HepG2 (cell line): ENCODE data around the gene PTPRF. TPM values are rescaled to one million over a fixed set of nuclear protein-coding genes. Genes with fewer than 3 reads are reported as not detected.

Experiments used
- DR1 ChIP-seq: sonication (generic); formaldehyde crosslinking; IDR thresholded peaks from 2 replicates; pipeline ENCODE4 v1.8.0; 2021; ENCODE audit warnings: mild to moderate bottlenecking, missing genetic modification reagents, inconsistent platforms
- GABPA ChIP-seq, 2 experiments: IDR thresholded peaks; 2 replicates each; pipeline ENCODE4 v1.6.1; 2011 to 2016; ENCODE audit warnings: low read depth in 2 of 2, low read length in 1 of 2, missing biosample characterization in 1 of 2, missing genetic modification characterization in 1 of 2
- HCFC1 ChIP-seq: fragments of 150-350 bp; IDR thresholded peaks from 2 replicates; pipeline ENCODE4 v1.6.1; 2014; ENCODE audit warnings: low read depth, low read length
- HDAC1 ChIP-seq: sonication (generic); formaldehyde crosslinking; IDR thresholded peaks from 2 replicates; pipeline ENCODE4 v1.5.1; 2020; ENCODE audit warnings: mild to moderate bottlenecking, missing genetic modification reagents
- HNF4G ChIP-seq, 2 experiments: sonication (generic) in 1 of 2; formaldehyde crosslinking in 1 of 2; IDR thresholded peaks; 2 replicates each; pipeline versions ENCODE4 v1.4.0 to v1.6.1; 2011 to 2020; ENCODE audit warnings: borderline replicate concordance in 2 of 2, low read depth in 2 of 2, mild to moderate bottlenecking in 2 of 2, low read length in 1 of 2, missing genetic modification reagents in 1 of 2, moderate library complexity in 1 of 2
- JUN ChIP-seq: sonication (generic); formaldehyde crosslinking; IDR thresholded peaks from 2 replicates; pipeline ENCODE4 v1.4.0; 2020; ENCODE audit warnings: mild to moderate bottlenecking, missing genetic modification reagents
- RFXAP ChIP-seq: sonication (generic); formaldehyde crosslinking; IDR thresholded peaks from 2 replicates; pipeline ENCODE4 v1.4.0; 2020; ENCODE audit warnings: missing genetic modification reagents, borderline replicate concordance
- TEAD3 ChIP-seq: optimal IDR thresholded peaks from 2 replicates; pipeline ENCODE3; 2016; ENCODE audit warnings: borderline replicate concordance
- THYN1 ChIP-seq: sonication (generic); formaldehyde crosslinking; IDR thresholded peaks from 2 replicates; pipeline ENCODE4 v1.8.1; 2023; ENCODE audit warnings: low read depth, mild to moderate bottlenecking, moderate library complexity, missing genetic modification reagents, borderline replicate concordance
- TOPORS ChIP-seq: sonication (generic); formaldehyde crosslinking; IDR thresholded peaks from 2 replicates; pipeline ENCODE4 v1.8.0; 2023; ENCODE audit warnings: mild to moderate bottlenecking, missing genetic modification reagents
- ZFP1 ChIP-seq: IDR thresholded peaks from 2 replicates; pipeline ENCODE4 v1.6.1; 2016
- ZNF484 ChIP-seq: sonication (generic); formaldehyde crosslinking; IDR thresholded peaks from 2 replicates; pipeline ENCODE4 v1.5.1; 2020; ENCODE audit warnings: mild to moderate bottlenecking, low read depth, missing genetic modification reagents, borderline replicate concordance
- ZNF501 ChIP-seq: sonication (generic); formaldehyde crosslinking; IDR thresholded peaks from 2 replicates; pipeline ENCODE4 v1.5.1; 2020; ENCODE audit warnings: mild to moderate bottlenecking, moderate library complexity, missing genetic modification reagents
- ZNF607 ChIP-seq: sonication (generic); formaldehyde crosslinking; IDR thresholded peaks from 2 replicates; pipeline ENCODE4 v1.5.1; 2020; ENCODE audit warnings: missing genetic modification reagents, mild to moderate bottlenecking, borderline replicate concordance
- polyA plus RNA-seq, 8 experiments: library from polyadenylated mRNA; depleted of rRNA in 3 of 8; stranded (reverse) in 7 of 8; unstranded in 1 of 8; fragments of >200 nt; fragmentation: Illumina TruSeq in 4 of 8; extraction: Trizol in 4 of 8; gene quantifications; 2 replicates each; pipeline versions ENCODE4 v1.2.1 to v1.2.3, GENCODE V29; 2011 to 2016; ENCODE audit warnings: low read depth in 4 of 8, missing spikeins in 1 of 8, mixed read lengths in 1 of 8; ENCODE audit not compliant: insufficient read depth in 1 of 8
- total RNA-seq, 5 experiments: library from RNA; depleted of rRNA; stranded (reverse); fragments of >200 nt; fragmentation: Illumina TruSeq; extraction: Trizol; gene quantifications; 2 replicates each; pipeline ENCODE4 v1.2.3, GENCODE V29; 2016; ENCODE audit warnings: low read depth in 1 of 5
- TF ChIP-seq, protein P1 (sequence below): sonication (generic); formaldehyde crosslinking; IDR thresholded peaks from 2 replicates; pipeline ENCODE4 v1.4.0; 2020; ENCODE audit warnings: mild to moderate bottlenecking, missing genetic modification reagents, borderline replicate concordance
- TF ChIP-seq, protein P2 (sequence below): sonication (generic); formaldehyde crosslinking; IDR thresholded peaks from 2 replicates; pipeline ENCODE4 v1.4.0; 2020; ENCODE audit warnings: missing genetic modification reagents
- TF ChIP-seq, protein P3 (sequence below): sonication (generic); formaldehyde crosslinking; IDR thresholded peaks from 2 replicates; pipeline ENCODE4 v1.5.1; 2020; ENCODE audit warnings: missing genetic modification reagents, mild to moderate bottlenecking, borderline replicate concordance
- TF ChIP-seq, protein P4 (sequence below): IDR thresholded peaks from 2 replicates; pipeline ENCODE4 v1.6.1; 2016; ENCODE audit warnings: mild to moderate bottlenecking

PTPRF gene
- total and polyA plus RNA-seq, 2 of the 13 experiments (the other 11 are each of a cell fraction or from before 2014, with no cell fraction given) = 55.9 to 167 TPM

DNA sequence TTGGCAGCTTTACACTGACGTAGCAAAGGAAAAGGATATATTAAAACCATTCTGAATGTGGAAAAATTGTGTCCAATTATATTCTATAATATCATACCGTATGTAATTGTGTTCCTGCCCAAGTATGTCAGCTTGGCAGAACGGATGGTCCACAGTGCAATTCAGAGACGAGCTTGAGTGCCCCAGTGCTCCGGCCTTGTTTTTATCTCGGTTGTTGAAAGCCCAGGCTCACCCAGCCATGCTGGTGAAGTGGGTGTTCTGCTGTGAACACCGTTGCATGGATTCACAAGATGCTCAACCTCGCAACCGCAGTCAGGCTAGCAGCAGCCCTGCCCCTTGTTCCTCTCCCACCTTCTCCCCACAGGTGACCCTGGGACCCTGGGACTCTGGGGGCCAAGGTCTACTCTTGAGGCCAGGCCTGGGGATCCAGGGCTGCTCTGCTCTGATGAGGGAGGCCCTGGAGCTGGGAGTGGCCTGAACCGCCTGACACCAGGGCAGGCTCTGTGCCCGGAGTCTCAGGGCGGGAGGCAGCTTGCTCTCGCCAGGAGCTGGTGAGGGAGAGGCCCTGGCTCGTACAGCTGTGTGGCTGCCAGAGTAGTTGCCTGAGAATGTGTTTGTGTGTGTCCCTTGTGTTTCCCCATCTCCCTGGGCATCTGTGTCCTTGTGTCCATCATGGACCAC is 11.2 kb downstream of the PTPRF start (continued):
- TF ChIP-seq, protein P1, sequence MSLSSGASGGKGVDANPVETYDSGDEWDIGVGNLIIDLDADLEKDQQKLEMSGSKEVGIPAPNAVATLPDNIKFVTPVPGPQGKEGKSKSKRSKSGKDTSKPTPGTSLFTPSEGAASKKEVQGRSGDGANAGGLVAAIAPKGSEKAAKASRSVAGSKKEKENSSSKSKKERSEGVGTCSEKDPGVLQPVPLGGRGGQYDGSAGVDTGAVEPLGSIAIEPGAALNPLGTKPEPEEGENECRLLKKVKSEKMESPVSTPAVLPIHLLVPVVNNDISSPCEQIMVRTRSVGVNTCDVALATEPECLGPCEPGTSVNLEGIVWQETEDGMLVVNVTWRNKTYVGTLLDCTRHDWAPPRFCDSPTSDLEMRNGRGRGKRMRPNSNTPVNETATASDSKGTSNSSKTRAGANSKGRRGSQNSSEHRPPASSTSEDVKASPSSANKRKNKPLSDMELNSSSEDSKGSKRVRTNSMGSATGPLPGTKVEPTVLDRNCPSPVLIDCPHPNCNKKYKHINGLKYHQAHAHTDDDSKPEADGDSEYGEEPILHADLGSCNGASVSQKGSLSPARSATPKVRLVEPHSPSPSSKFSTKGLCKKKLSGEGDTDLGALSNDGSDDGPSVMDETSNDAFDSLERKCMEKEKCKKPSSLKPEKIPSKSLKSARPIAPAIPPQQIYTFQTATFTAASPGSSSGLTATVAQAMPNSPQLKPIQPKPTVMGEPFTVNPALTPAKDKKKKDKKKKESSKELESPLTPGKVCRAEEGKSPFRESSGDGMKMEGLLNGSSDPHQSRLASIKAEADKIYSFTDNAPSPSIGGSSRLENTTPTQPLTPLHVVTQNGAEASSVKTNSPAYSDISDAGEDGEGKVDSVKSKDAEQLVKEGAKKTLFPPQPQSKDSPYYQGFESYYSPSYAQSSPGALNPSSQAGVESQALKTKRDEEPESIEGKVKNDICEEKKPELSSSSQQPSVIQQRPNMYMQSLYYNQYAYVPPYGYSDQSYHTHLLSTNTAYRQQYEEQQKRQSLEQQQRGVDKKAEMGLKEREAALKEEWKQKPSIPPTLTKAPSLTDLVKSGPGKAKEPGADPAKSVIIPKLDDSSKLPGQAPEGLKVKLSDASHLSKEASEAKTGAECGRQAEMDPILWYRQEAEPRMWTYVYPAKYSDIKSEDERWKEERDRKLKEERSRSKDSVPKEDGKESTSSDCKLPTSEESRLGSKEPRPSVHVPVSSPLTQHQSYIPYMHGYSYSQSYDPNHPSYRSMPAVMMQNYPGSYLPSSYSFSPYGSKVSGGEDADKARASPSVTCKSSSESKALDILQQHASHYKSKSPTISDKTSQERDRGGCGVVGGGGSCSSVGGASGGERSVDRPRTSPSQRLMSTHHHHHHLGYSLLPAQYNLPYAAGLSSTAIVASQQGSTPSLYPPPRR (CRISPR knock-in tag) = peak; percentile 60
- peak; percentile 64 for TF ChIP-seq HDAC1 (CRISPR knock-in tag)
- no peak for TF ChIP-seq ZFP1 (CRISPR knock-in tag)
- TF ChIP-seq, protein P2, sequence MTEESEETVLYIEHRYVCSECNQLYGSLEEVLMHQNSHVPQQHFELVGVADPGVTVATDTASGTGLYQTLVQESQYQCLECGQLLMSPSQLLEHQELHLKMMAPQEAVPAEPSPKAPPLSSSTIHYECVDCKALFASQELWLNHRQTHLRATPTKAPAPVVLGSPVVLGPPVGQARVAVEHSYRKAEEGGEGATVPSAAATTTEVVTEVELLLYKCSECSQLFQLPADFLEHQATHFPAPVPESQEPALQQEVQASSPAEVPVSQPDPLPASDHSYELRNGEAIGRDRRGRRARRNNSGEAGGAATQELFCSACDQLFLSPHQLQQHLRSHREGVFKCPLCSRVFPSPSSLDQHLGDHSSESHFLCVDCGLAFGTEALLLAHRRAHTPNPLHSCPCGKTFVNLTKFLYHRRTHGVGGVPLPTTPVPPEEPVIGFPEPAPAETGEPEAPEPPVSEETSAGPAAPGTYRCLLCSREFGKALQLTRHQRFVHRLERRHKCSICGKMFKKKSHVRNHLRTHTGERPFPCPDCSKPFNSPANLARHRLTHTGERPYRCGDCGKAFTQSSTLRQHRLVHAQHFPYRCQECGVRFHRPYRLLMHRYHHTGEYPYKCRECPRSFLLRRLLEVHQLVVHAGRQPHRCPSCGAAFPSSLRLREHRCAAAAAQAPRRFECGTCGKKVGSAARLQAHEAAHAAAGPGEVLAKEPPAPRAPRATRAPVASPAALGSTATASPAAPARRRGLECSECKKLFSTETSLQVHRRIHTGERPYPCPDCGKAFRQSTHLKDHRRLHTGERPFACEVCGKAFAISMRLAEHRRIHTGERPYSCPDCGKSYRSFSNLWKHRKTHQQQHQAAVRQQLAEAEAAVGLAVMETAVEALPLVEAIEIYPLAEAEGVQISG = peak; percentile 54
- TF ChIP-seq THYN1 = no peak
- TF ChIP-seq HCFC1 = no peak
- TF ChIP-seq RFXAP (CRISPR knock-in tag) = no peak; the same call in 1 of the 2 replicates
- peak; percentile 55 for TF ChIP-seq HNF4G (IDR thresholded peaks at IDR 0.05; ENCODE audit: borderline replicate concordance, low read depth, low read length)
- peak; percentile 83; the same call in 1 of the 2 replicates for TF ChIP-seq HNF4G (CRISPR knock-in tag; IDR thresholded peaks at IDR 0.05; ENCODE audit: borderline replicate concordance, low read depth)
- peak; percentile 17 for TF ChIP-seq TEAD3
- TF ChIP-seq, protein P3, sequence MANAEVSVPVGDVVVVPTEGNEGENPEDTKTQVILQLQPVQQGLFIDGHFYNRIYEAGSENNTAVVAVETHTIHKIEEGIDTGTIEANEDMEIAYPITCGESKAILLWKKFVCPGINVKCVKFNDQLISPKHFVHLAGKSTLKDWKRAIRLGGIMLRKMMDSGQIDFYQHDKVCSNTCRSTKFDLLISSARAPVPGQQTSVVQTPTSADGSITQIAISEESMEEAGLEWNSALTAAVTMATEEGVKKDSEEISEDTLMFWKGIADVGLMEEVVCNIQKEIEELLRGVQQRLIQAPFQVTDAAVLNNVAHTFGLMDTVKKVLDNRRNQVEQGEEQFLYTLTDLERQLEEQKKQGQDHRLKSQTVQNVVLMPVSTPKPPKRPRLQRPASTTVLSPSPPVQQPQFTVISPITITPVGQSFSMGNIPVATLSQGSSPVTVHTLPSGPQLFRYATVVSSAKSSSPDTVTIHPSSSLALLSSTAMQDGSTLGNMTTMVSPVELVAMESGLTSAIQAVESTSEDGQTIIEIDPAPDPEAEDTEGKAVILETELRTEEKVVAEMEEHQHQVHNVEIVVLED (CRISPR knock-in tag) = no peak
- TF ChIP-seq DR1 = no peak
- TF ChIP-seq, protein P4, sequence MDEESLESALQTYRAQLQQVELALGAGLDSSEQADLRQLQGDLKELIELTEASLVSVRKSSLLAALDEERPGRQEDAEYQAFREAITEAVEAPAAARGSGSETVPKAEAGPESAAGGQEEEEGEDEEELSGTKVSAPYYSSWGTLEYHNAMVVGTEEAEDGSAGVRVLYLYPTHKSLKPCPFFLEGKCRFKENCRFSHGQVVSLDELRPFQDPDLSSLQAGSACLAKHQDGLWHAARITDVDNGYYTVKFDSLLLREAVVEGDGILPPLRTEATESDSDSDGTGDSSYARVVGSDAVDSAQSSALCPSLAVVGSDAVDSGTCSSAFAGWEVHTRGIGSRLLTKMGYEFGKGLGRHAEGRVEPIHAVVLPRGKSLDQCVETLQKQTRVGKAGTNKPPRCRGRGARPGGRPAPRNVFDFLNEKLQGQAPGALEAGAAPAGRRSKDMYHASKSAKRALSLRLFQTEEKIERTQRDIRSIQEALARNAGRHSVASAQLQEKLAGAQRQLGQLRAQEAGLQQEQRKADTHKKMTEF (CRISPR knock-in tag) = peak; percentile 19; the same call in 1 of the 2 replicates
- TF ChIP-seq ZNF501 (CRISPR knock-in tag) = no peak
- no peak for TF ChIP-seq ZNF607 (CRISPR knock-in tag)
- no peak for TF ChIP-seq TOPORS
- no peak for TF ChIP-seq JUN (CRISPR knock-in tag)
- no peak for TF ChIP-seq ZNF484 (CRISPR knock-in tag)
- no peak for TF ChIP-seq GABPA (IDR thresholded peaks at IDR 0.05; ENCODE audit: low read depth, low read length)
- no peak for TF ChIP-seq GABPA (CRISPR knock-in tag; IDR thresholded peaks at IDR 0.05; ENCODE audit: low read depth)
